HUES6 (cell line): ENCODE results near the gene PRPF38A.
"Not testable (repeated sequence)": the region's sequence is repeated elsewhere in the genome, so short reads cannot be mapped to it uniquely, and the experiment has no call there.

Experiments used
- H3K27ac ChIP-seq: 2 replicates; pipeline ENCODE4 v1.7.0; 2013; ENCODE audit warnings: low read depth, mild to moderate bottlenecking, low read length, inconsistent platforms
- H3K27me3 ChIP-seq: 2 replicates; pipeline ENCODE4 v1.6.1; 2013; ENCODE audit warnings: low read length; ENCODE audit not compliant: control insufficient read depth, insufficient read depth
- H3K36me3 ChIP-seq: 2 replicates; pipeline ENCODE4 v1.6.1; 2013; ENCODE audit warnings: low read length; ENCODE audit not compliant: control insufficient read depth, insufficient read depth
- H3K4me1 ChIP-seq: 2 replicates; pipeline ENCODE4 v1.6.1; 2013; ENCODE audit warnings: low read length; ENCODE audit not compliant: control insufficient read depth, insufficient read depth
- H3K4me3 ChIP-seq: 2 replicates; pipeline ENCODE4 v1.5.1; 2013; ENCODE audit warnings: low read depth, low read length
- H3K9ac ChIP-seq: one replicate; pipeline ENCODE4 v1.6.1; 2013; ENCODE audit warnings: mild to moderate bottlenecking, low read length
- H3K9me3 ChIP-seq: 2 replicates; pipeline ENCODE4 v1.6.1; 2013; ENCODE audit warnings: low read depth, low read length; ENCODE audit not compliant: control insufficient read depth, insufficient read depth

PRPF38A gene

GRCh38 chr1:52365071-52365745, 39.2 kb upstream of the PRPF38A start:
- Histone ChIP-seq H3K9me3 (no peaks in the 10 kb centered on the region), H3K27me3 (no peaks in the 10 kb centered on the region), H3K27ac (peak overlapping the region; percentile 84; the same call in 1 of the 2 replicates), H3K4me3 (peak overlapping the region; percentile 93), H3K4me1 (peaks cover 8% of the 10 kb centered on the region), H3K36me3 (peaks cover 31% of the 10 kb centered on the region), H3K9ac (peak overlapping the region; percentile 81)

GRCh38 chr1:52365746-52366516, 38.5 kb upstream of the PRPF38A start, which contains the start of gene CC2D1B:
CC2D1B (minus strand) TSS chr1:52366205; CDS start chr1:52364620, 1,585 bp downstream.
- Histone ChIP-seq H3K9ac (peak within 1 kb of the TSS; percentile 81), H3K27me3 (no peaks in the 10 kb centered on the region), H3K27ac (peak within 1 kb of the TSS; percentile 84; the same call in 1 of the 2 replicates), H3K9me3 (no peaks in the 10 kb centered on the region), H3K4me1 (peaks cover 8% of the 10 kb centered on the region), H3K4me3 (peak within 1 kb of the TSS; percentile 93), H3K36me3 (peaks cover 24% of the 10 kb centered on the region)

- Histone ChIP-seq H3K4me1 (peaks cover 8% of the 10 kb centered on the region), H3K27ac (no peak overlapping the region), H3K9me3 (no peaks in the 10 kb centered on the region), H3K9ac (no peak overlapping the region), H3K4me3 (peak overlapping the region; percentile 93), H3K27me3 (no peaks in the 10 kb centered on the region), H3K36me3 (peaks cover 18% of the 10 kb centered on the region)
Observed at GRCh38 chr1:52366517-52366827, 37.9 kb upstream of the PRPF38A start.

GRCh38 chr1:52367272-52367671, 37.1 kb upstream of the PRPF38A start:
- Histone ChIP-seq H3K27me3 (no peaks in the 10 kb centered on the region), H3K9me3 (no peaks in the 10 kb centered on the region), H3K4me3 (no peak overlapping the region), H3K36me3 (peaks cover 11% of the 10 kb centered on the region), H3K4me1 (peaks cover 8% of the 10 kb centered on the region), H3K27ac (no peak overlapping the region), H3K9ac (no peak overlapping the region)

- H3K27ac ChIP-seq: no peak overlapping the region
- H3K9me3 ChIP-seq: no peaks in the 10 kb centered on the region
- peaks cover 18% of the 10 kb centered on the region for H3K36me3 ChIP-seq
- H3K4me3 ChIP-seq: peak overlapping the region; percentile 68
- H3K27me3 ChIP-seq: no peaks in the 10 kb centered on the region
- H3K4me1 ChIP-seq: peaks cover 8% of the 10 kb centered on the region
- peak overlapping the region; percentile 52 for H3K9ac ChIP-seq
Observed at GRCh38 chr1:52368383-52369172, 35.8 kb upstream of the PRPF38A start.

GRCh38 chr1:52369851-52370250, 34.6 kb upstream of the PRPF38A start:
- not testable (repeated sequence) for H3K4me1 ChIP-seq, H3K9me3 ChIP-seq, H3K27me3 ChIP-seq, H3K27ac ChIP-seq, H3K9ac ChIP-seq, H3K4me3 ChIP-seq
- H3K36me3 ChIP-seq: peaks cover 27% of the 10 kb centered on the region

- no peaks in the 10 kb centered on the region for H3K9me3 ChIP-seq
- no peak overlapping the region for H3K27ac ChIP-seq
- H3K4me1 ChIP-seq: no peaks in the 10 kb centered on the region
- no peak overlapping the region for H3K9ac ChIP-seq
- no peak overlapping the region for H3K4me3 ChIP-seq
- peaks cover 95% of the 10 kb centered on the region for H3K36me3 ChIP-seq
- H3K27me3 ChIP-seq: no peaks in the 10 kb centered on the region
Observed at GRCh38 chr1:52385376-52385775, 19.0 kb upstream of the PRPF38A start.

GRCh38 chr1:52386458-52386857, 17.9 kb upstream of the PRPF38A start:
- Histone ChIP-seq H3K4me3 (no peak overlapping the region), H3K4me1 (no peaks in the 10 kb centered on the region), H3K27me3 (no peaks in the 10 kb centered on the region), H3K9ac (no peak overlapping the region), H3K9me3 (no peaks in the 10 kb centered on the region), H3K36me3 (peaks cover 90% of the 10 kb centered on the region), H3K27ac (no peak overlapping the region)

- Histone ChIP-seq H3K27ac (no peak overlapping the region), H3K9ac (no peak overlapping the region), H3K4me3 (no peak overlapping the region), H3K27me3 (no peaks in the 10 kb centered on the region), H3K9me3 (no peaks in the 10 kb centered on the region), H3K36me3 (peaks cover 93% of the 10 kb centered on the region), H3K4me1 (no peaks in the 10 kb centered on the region)
Observed at GRCh38 chr1:52393174-52393573, 11.2 kb upstream of the PRPF38A start.

- Histone ChIP-seq H3K4me3 (no peak overlapping the region), H3K27me3 (no peaks in the 10 kb centered on the region), H3K9me3 (no peaks in the 10 kb centered on the region), H3K27ac (no peak overlapping the region), H3K36me3 (peaks cover 72% of the 10 kb centered on the region), H3K4me1 (no peaks in the 10 kb centered on the region; the same call in 1 of the 2 replicates), H3K9ac (no peak overlapping the region)
Observed at GRCh38 chr1:52399629-52400028, 4.8 kb upstream of the PRPF38A start.

- no peak overlapping the region for H3K9ac ChIP-seq
Observed at GRCh38 chr1:52400131-52400530, 4.3 kb upstream of the PRPF38A start.

More at GRCh38 chr1:52400131-52400530, 4.3 kb upstream of the PRPF38A start:
- H3K4me3 ChIP-seq: no peak overlapping the region
- H3K27me3 ChIP-seq: no peaks in the 10 kb centered on the region
- H3K36me3 ChIP-seq: peaks cover 67% of the 10 kb centered on the region
- no peak overlapping the region for H3K27ac ChIP-seq
- H3K9me3 ChIP-seq: no peaks in the 10 kb centered on the region
- no peaks in the 10 kb centered on the region; the same call in 1 of the 2 replicates for H3K4me1 ChIP-seq
